Endothelial cell of umbilical vein (primary cell): ENCODE data around the gene RBM5. TPM values are rescaled to one million over a fixed set of nuclear protein-coding genes. Genes with fewer than 3 reads are reported as not detected.

ENCODE experiments used
- BruUV-seq: library from RNA; stranded (reverse); fragments of 400-500 nt; replicated peaks from 2 replicates; lab custom pipeline; 2021; lab: Mats Ljungman, UMichigan
- CTCF ChIA-PET: fragments of 300-600, 350-600 bp; sonication (Branson Sonifier 250); formaldehyde crosslinking; loops from one replicate; lab custom pipeline; 2021; ENCODE audit warnings: antibody characterized with exemption, inconsistent platforms; lab: Charles Lee
- POLR2A ChIA-PET: fragments of 300-600, 350-600 bp; sonication (Branson Sonifier 250); formaldehyde crosslinking; loops from one replicate; lab custom pipeline; 2021; ENCODE audit warnings: antibody characterized with exemption, inconsistent platforms; lab: Charles Lee
- DNase-seq: peaks from one replicate; pipeline ENCODE4 v3.0.0-alpha.2; 2011; ENCODE audit warnings: low read depth, low spot score
- FAIRE-seq: peaks from 2 replicates; lab custom pipeline; 2011; peaks lifted over from hg19 to GRCh38; lab: Jason Lieb, UNC
- H2AFZ ChIP-seq: 2 replicates; pipeline ENCODE4 v1.6.0; 2012; ENCODE audit warnings: low read depth, low read length, control low read depth, inconsistent platforms
- H3K27ac ChIP-seq: 2 replicates; pipeline ENCODE4 v1.5.1; 2011; ENCODE audit warnings: low read depth, mild to moderate bottlenecking, control low read depth, low read length, moderate library complexity; ENCODE audit not compliant: insufficient read depth
- H3K27me3 ChIP-seq, 2 experiments: 2 replicates each; pipeline versions ENCODE4 v1.6.0 to v1.6.1; 2011; ENCODE audit warnings: low read length in 2 of 2, mixed read lengths in 1 of 2; ENCODE audit not compliant: control insufficient read depth in 2 of 2, insufficient read depth in 2 of 2
- H3K36me3 ChIP-seq, 2 experiments: 2 replicates in 1 of 2; 3 replicates in 1 of 2; pipeline ENCODE4 v1.5.1; 2011; ENCODE audit warnings: low read length in 2 of 2, mild to moderate bottlenecking in 1 of 2, moderate library complexity in 1 of 2; ENCODE audit not compliant: control insufficient read depth in 2 of 2, insufficient read depth in 2 of 2; ENCODE audit errors: extremely low read depth in 1 of 2
- H3K4me1 ChIP-seq: 3 replicates; pipeline ENCODE4 v1.5.1; 2011; ENCODE audit warnings: mild to moderate bottlenecking, low read length; ENCODE audit not compliant: control insufficient read depth, insufficient read depth; ENCODE audit errors: extremely low read depth
- H3K4me2 ChIP-seq: 2 replicates; pipeline ENCODE4 v1.6.1; 2011; ENCODE audit warnings: low read length, control low read depth, mixed read lengths; ENCODE audit not compliant: insufficient read depth
- H3K4me3 ChIP-seq, 3 experiments: fragments of 200-600 bp in 1 of 3; sonication (generic), shearing (Covaris generic) in 1 of 3; replicated peaks in 1 of 3; 2 replicates each; pipeline ENCODE4 v1.5.1; 2011 to 2016; ENCODE audit warnings: control low read depth in 3 of 3, low read length in 3 of 3, mild to moderate bottlenecking in 2 of 3, inconsistent platforms in 1 of 3, low read depth in 1 of 3, moderate library complexity in 1 of 3; ENCODE audit not compliant: insufficient read depth in 1 of 3
- H3K79me2 ChIP-seq: 2 replicates; pipeline ENCODE4 v1.6.0; 2012; ENCODE audit warnings: low read length, inconsistent platforms; ENCODE audit not compliant: control insufficient read depth, insufficient read depth
- H3K9ac ChIP-seq: replicated peaks from 2 replicates; pipeline ENCODE3; 2011; ENCODE audit warnings: low read length, control low read depth; ENCODE audit not compliant: insufficient read depth; ENCODE audit errors: extremely low read depth
- H3K9me1 ChIP-seq: replicated peaks from 3 replicates; pipeline ENCODE4 v1.6.0; 2011; ENCODE audit warnings: mild to moderate bottlenecking, low read length; ENCODE audit not compliant: control insufficient read depth, insufficient read depth; ENCODE audit errors: extremely low read depth
- H3K9me3 ChIP-seq: replicated peaks from 2 replicates; pipeline ENCODE4 v1.5.1; 2012; ENCODE audit warnings: low read length, inconsistent platforms; ENCODE audit not compliant: control insufficient read depth, insufficient read depth
- H4K20me1 ChIP-seq: replicated peaks from 2 replicates; pipeline ENCODE3; 2011; ENCODE audit warnings: mild to moderate bottlenecking, low read length; ENCODE audit not compliant: control insufficient read depth, insufficient read depth; ENCODE audit errors: extremely low read depth
- EZH2 ChIP-seq: IDR thresholded peaks from 2 replicates; pipeline ENCODE4 v1.6.1; 2012; ENCODE audit warnings: borderline replicate concordance, low read depth, mild to moderate bottlenecking, moderate library complexity, low read length, inconsistent platforms; ENCODE audit not compliant: severe bottlenecking
- FOS ChIP-seq: IDR thresholded peaks from 2 replicates; pipeline ENCODE4 v1.6.1; 2011; ENCODE audit warnings: mild to moderate bottlenecking, low read length, moderate library complexity, borderline replicate concordance; ENCODE audit not compliant: insufficient read depth
- GATA2 ChIP-seq: IDR thresholded peaks from 2 replicates; pipeline ENCODE4 v1.7.0; 2011; ENCODE audit warnings: low read depth, mild to moderate bottlenecking, moderate library complexity, mixed read lengths, low read length; ENCODE audit not compliant: insufficient read length, insufficient read depth
- JUN ChIP-seq: IDR thresholded peaks from 2 replicates; pipeline ENCODE4 v1.6.1; 2011; ENCODE audit warnings: borderline replicate concordance, low read depth; ENCODE audit not compliant: insufficient read length, insufficient read depth
- MYC ChIP-seq: IDR thresholded peaks from one replicate; pipeline ENCODE4 v1.6.1; 2011; ENCODE audit warnings: mild to moderate bottlenecking, low read depth, low read length
- POLR2A ChIP-seq: IDR thresholded peaks from 2 replicates; pipeline ENCODE4 v1.6.1; 2012; ENCODE audit warnings: low read depth, mild to moderate bottlenecking, control low read depth, low read length
- POLR2AphosphoS5 ChIP-seq: IDR thresholded peaks from 2 replicates; pipeline ENCODE4 v1.6.1; 2012; ENCODE audit warnings: low read depth, mild to moderate bottlenecking, control low read depth, low read length, moderate library complexity; ENCODE audit not compliant: insufficient read depth
- dilution Hi-C: fragments of 300-500 bp; cut with MboI; formaldehyde crosslinking; loops from one replicate; pipeline ENCODE4 v1.15.0; 2019; ENCODE audit warnings: low sequenced_read_pairs; ENCODE audit not compliant: extremely low pct_ligation_motif_present
- intact Hi-C: fragments of 100-400 bp; cut with micrococcal nuclease; formaldehyde crosslinking; loops from one replicate; pipeline ENCODE4 v1.10.0; 2022
- polyA plus RNA-seq, 4 experiments: library from polyadenylated mRNA; depleted of rRNA in 3 of 4; stranded (reverse) in 3 of 4; unstranded in 1 of 4; fragments of >200 nt; gene quantifications; 2 replicates each; pipeline versions ENCODE4 v1.2.1 to v1.2.3, GENCODE V29; 2011 to 2012; ENCODE audit warnings: missing spikeins in 1 of 4
- total RNA-seq: library from RNA; stranded (reverse); gene quantifications from 2 replicates; pipeline ENCODE4 v1.2.3, GENCODE V29; 2021
- TF ChIP-seq, protein P1 (sequence below): IDR thresholded peaks from 2 replicates; pipeline ENCODE4 v1.6.1; 2011; ENCODE audit not compliant: insufficient read depth, insufficient read length

The RBM5 gene
- total and polyA plus RNA-seq, 2 donors (not counting 3 experiments of a cell fraction or from before 2014, with no cell fraction given), result 190 to 218 TPM

GRCh38 chr3:50135964-50136363 is 47.2 kb downstream of the RBM5 start:
- ChIA-PET POLR2A (interaction anchor here (0.6 kb wide), 1 partner anchor 48 kb away, joined by 4 read pairs; no protein-coding TSS in a partner anchor), CTCF (interaction anchor here (1.4 to 3.5 kb wide), 5 partner anchors 13 to 55 kb away, joined by 4 to 15 read pairs (median 8); partner anchors contain the start of gene GNAT1)
- no peak overlapping the region for H3K9ac ChIP-seq
- intact Hi-C loops (loop anchor here (5.0 kb wide), 1 partner anchor 51 kb away; no protein-coding TSS in a partner anchor), dilution Hi-C loops (no loop called here)
- H3K4me3 ChIP-seq, result no peak overlapping the region
- no TSS peak for BruUV-seq
- FAIRE-seq, result no peak
- H3K27me3 ChIP-seq, result no peaks in the 10 kb centered on the region
- no peaks in the 10 kb centered on the region for H3K9me3 ChIP-seq
- H3K4me1 ChIP-seq, result peaks cover 26% of the 10 kb centered on the region
- H3K9me1 ChIP-seq, result no peaks in the 10 kb centered on the region
- TF ChIP-seq JUN, result no peak
- TF ChIP-seq EZH2, result no peak
- TF ChIP-seq GATA2, result no peak
- no peak for DNase-seq
- H4K20me1 ChIP-seq, result no peaks in the 10 kb centered on the region
- H3K79me2 ChIP-seq, result no peaks in the 10 kb centered on the region
- H3K27ac ChIP-seq, result no peak overlapping the region
- no peak overlapping the region for H2AFZ ChIP-seq
- no peak overlapping the region for H3K4me2 ChIP-seq
- H3K36me3 ChIP-seq, result no peaks in the 10 kb centered on the region

DNA sequence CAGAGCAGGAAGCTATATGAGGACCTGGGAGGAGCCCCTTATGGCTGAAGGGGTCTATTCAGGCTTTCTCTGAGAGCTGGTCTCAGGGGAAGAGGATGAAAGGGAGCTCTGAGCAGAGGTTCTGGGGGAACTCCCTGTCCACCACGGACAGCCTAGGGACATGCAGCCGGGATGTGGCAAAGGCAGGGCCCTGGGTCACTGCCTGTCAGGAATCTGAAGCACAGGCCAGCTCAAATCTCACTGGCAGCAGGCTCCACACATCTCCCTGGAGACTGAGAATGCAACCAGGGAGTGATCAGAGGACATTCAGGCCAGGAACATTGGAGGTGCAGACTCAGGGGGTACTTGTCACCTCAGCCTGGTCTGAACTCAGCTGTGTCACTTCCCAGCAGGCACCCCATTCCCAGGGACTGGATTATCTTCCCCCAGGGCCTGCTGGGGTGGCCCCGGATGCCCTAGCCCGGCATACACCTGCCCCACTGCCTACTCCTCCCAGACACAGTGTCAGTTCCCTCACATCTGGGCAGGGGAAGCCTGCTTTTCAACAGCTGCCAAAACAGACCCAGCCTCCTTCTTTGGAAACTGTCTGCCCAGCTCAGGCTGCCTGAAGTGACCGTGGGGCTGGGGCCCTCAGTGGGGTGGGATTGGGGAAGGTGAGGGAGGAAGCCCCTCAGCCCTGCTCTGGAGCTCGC is 48.1 kb downstream of the RBM5 start:
- Histone ChIP-seq H3K27ac (no peak overlapping the region), H3K9ac (no peak overlapping the region), H3K79me2 (no peaks in the 10 kb centered on the region), H3K36me3 (no peaks in the 10 kb centered on the region), H3K4me3 (no peak overlapping the region), H4K20me1 (no peaks in the 10 kb centered on the region), H3K4me2 (no peak overlapping the region), H3K27me3 (no peaks in the 10 kb centered on the region), H3K9me3 (no peaks in the 10 kb centered on the region), H3K9me1 (no peaks in the 10 kb centered on the region), H2AFZ (no peak overlapping the region), H3K4me1 (peaks cover 26% of the 10 kb centered on the region)
- no TSS peak for BruUV-seq
- DNase-seq (no peak), FAIRE-seq (no peak)
- intact Hi-C loops (loop anchor here (5.0 kb wide), 1 partner anchor 50 kb away; no protein-coding TSS in a partner anchor), dilution Hi-C loops (no loop called here)
- TF ChIP-seq EZH2 (no peak), POLR2A (no peak), POLR2AphosphoS5 (no peak), JUN (no peak), MYC (no peak), FOS (no peak), GATA2 (no peak)
- TF ChIP-seq, protein P1, sequence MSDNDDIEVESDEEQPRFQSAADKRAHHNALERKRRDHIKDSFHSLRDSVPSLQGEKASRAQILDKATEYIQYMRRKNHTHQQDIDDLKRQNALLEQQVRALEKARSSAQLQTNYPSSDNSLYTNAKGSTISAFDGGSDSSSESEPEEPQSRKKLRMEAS, result no peak
- CTCF ChIA-PET, result interaction anchor here (1.4 to 3.5 kb wide), 6 partner anchors 9 to 54 kb away, joined by 3 to 15 read pairs (median 6); partner anchors contain the start of gene GNAT1
- POLR2A ChIA-PET, result no interaction called here
